Lung (tissue), 12 donors: ENCODE measurements around the gene GNB5. TPM values are rescaled to one million over a fixed set of nuclear protein-coding genes. Genes with fewer than 3 reads are reported as not detected.
A peak's percentile ranks its signal among the peaks of the same experiment; 100 is the strongest.

ENCODE experiments used
- ATAC-seq: fragments of 200-7000 bp; cut with Tn5 transposase; one replicate; pipeline ENCODE4 v1.9.1; 2020; ENCODE audit warnings: moderate number of reproducible peaks; ENCODE audit not compliant: insufficient read depth, low FRiP score
- DNase-seq, 3 donors: peaks; one replicate each; pipeline ENCODE4 v3.0.0-alpha.2; 2013 to 2017
- H3K27ac ChIP-seq, 2 donors: one replicate each; pipeline ENCODE4 v1.5.1; 2013; ENCODE audit warnings: mild to moderate bottlenecking in 2 of 2, moderate library complexity in 2 of 2, control low read depth in 1 of 2, inconsistent platforms in 1 of 2, low read depth in 1 of 2, low read length in 1 of 2
- H3K27me3 ChIP-seq, 3 donors: one replicate each; pipeline ENCODE4 v1.5.1; 2013; ENCODE audit warnings: low read length in 2 of 3; ENCODE audit not compliant: control insufficient read depth in 3 of 3, insufficient read depth in 3 of 3
- H3K36me3 ChIP-seq, 4 donors: one replicate each; pipeline ENCODE4 v1.5.1; 2013; ENCODE audit warnings: low read length in 4 of 4, mild to moderate bottlenecking in 1 of 4, moderate library complexity in 1 of 4; ENCODE audit not compliant: control insufficient read depth in 4 of 4, insufficient read depth in 4 of 4
- H3K4me1 ChIP-seq, 5 donors: one replicate each; pipeline ENCODE4 v1.5.1; 2013; ENCODE audit warnings: low read length in 5 of 5, mild to moderate bottlenecking in 2 of 5, moderate library complexity in 1 of 5; ENCODE audit not compliant: control insufficient read depth in 5 of 5, insufficient read depth in 5 of 5
- H3K4me3 ChIP-seq: one replicate; pipeline ENCODE4 v1.5.1; 2013; ENCODE audit warnings: mild to moderate bottlenecking, control low read depth, moderate library complexity
- H3K9ac ChIP-seq, 2 donors: one replicate each; pipeline ENCODE4 v1.5.1; 2013; ENCODE audit warnings: low read length in 2 of 2, control low read depth in 1 of 2; ENCODE audit not compliant: insufficient read depth in 1 of 2
- H3K9me3 ChIP-seq, 4 donors: one replicate each; pipeline ENCODE4 v1.5.1; 2013; ENCODE audit warnings: low read length in 3 of 4, mild to moderate bottlenecking in 1 of 4, moderate library complexity in 1 of 4; ENCODE audit not compliant: control insufficient read depth in 4 of 4, insufficient read depth in 3 of 4
- WGBS, 2 donors: extraction: QIAGEN DNeasy Blood & Tissue Kit; methylation state at CpG; one replicate each; pipeline ENCODE4 v1.1.7; 2013; 5-methylcytosine and 5-hydroxymethylcytosine counted together
- polyA plus RNA-seq, 2 donors: library from polyadenylated mRNA; stranded (reverse); fragments of 200-250 nt; gene quantifications; one replicate each; pipeline ENCODE4 v1.2.1, GENCODE V29; 2013
- total RNA-seq, 2 donors: library from RNA; depleted of rRNA in 1 of 2; stranded (reverse); fragments of >200 nt in 1 of 2; gene quantifications; one replicate each; pipeline ENCODE4 v1.2.1, GENCODE V29; 2014 to 2021
- TF ChIP-seq, protein P1 (sequence below): IDR thresholded peaks from 2 replicates; pipeline ENCODE4 v1.5.1; 2012; ENCODE audit warnings: mild to moderate bottlenecking; ENCODE audit errors: control extremely low read depth, extremely low read depth
- donor health status: control.
- donor health status: control.
- donor health status: Bipolar disorder and iron deficiency.
- donor health status: healthy.
- donor health status: DM: yes; HTN: yes; CAD: no.

Gene GNB5
- total and polyA plus RNA-seq, 4 donors, result 8.0 to 21.5 (median 11.2) TPM

DNA sequence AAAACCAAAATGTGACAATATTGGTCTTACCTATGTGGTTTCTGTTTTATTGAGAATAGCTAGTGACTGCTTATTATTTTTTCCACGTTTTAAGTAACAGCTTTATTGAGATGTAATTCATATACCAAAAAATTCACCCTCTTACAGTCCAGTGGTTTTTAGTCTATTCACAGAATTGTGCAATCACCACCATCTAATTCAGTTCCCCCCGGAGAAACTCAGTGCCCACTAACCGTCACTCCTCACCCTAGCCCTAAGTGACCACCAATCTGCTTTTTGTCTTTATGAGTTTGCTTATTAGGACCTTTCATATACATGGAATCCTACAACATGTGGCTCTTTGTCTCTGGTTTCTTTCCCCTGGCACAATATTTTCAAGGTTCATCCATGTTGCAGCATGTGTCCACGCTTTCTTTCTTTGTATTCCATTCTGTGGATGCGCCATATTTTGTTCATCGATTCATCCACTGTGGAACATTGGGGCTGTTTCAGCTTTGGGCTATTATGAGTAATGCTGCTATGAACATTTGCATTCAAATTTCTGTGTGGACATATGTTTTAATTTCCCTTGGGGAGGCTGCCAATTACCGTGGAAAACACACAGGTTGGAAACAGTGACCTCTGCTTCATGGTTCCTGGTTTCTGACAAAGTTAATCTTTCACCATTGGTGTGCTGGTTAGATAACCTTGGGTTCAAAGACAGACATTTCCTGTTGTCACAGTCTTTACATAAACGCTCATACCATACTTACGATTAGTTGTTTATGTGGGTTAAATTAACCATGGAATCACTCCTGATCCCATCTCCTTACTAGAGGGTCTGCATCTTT, 75.4 kb downstream of the GNB5 start:
- ATAC-seq, result no peak
- 45 to 60% methylated on average over 9 of the region's 9 CpGs for WGBS, 2 donors

DNA sequence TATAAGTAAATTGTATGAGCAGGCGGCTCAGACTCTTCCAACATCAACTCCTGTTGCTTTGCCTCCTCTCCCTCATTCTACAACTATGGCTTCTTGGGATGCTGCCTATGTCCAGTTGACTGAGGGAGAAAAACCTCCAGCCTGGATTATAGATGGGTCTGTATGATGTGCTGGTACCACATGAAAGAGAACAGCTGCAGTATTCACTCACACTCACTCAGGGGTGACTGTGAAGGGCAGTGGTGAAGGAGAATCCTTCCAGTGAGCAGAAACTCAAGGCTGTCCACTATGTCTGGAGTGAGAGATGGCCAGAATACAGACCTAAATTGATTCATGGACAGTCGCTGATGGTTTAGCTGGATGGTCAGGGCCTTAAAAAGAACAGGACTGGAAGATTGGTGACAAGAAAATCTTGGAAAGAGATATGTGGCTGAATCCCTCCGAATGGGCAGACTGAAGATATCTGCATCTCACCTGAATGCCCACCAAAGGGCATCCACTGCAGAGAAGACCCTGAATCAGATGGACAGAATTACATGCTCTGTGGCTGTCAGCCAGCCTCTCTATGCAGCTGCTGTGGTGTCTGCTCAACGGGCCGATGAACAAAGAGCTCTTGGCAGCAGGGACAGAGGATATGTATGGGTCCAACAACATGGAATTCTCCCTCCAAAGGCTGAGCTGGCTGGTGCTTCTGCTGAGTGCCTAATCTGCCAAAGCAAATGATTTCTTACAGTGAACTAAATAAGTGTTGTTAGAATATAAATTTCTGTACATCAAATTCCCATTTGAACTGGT, 76.7 kb downstream of the GNB5 start:
- 72 to 88% methylated on average over 5 of the region's 5 CpGs for WGBS, 2 donors
- peak; percentile 46 to 79 (median 66) for DNase-seq
- TF ChIP-seq, protein P1, sequence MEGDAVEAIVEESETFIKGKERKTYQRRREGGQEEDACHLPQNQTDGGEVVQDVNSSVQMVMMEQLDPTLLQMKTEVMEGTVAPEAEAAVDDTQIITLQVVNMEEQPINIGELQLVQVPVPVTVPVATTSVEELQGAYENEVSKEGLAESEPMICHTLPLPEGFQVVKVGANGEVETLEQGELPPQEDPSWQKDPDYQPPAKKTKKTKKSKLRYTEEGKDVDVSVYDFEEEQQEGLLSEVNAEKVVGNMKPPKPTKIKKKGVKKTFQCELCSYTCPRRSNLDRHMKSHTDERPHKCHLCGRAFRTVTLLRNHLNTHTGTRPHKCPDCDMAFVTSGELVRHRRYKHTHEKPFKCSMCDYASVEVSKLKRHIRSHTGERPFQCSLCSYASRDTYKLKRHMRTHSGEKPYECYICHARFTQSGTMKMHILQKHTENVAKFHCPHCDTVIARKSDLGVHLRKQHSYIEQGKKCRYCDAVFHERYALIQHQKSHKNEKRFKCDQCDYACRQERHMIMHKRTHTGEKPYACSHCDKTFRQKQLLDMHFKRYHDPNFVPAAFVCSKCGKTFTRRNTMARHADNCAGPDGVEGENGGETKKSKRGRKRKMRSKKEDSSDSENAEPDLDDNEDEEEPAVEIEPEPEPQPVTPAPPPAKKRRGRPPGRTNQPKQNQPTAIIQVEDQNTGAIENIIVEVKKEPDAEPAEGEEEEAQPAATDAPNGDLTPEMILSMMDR, result no peak

More for the DNA sequence above, 75.4 kb downstream of the GNB5 start:
- TF ChIP-seq, protein P1, result no peak
- Histone ChIP-seq H3K9me3 (peaks cover 0 to 3% (median 0%) of the 10 kb centered on the region in 4 donors), H3K27me3 (peaks cover 0 to 19% (median 8%) of the 10 kb centered on the region in 3 donors), H3K9ac (no peak overlapping the region), H3K36me3 (no peaks in the 10 kb centered on the region), H3K4me1 (peaks cover 0 to 17% (median 4%) of the 10 kb centered on the region in 5 donors), H3K27ac (no peak overlapping the region), H3K4me3 (no peak overlapping the region)
- no peak for DNase-seq

DNA sequence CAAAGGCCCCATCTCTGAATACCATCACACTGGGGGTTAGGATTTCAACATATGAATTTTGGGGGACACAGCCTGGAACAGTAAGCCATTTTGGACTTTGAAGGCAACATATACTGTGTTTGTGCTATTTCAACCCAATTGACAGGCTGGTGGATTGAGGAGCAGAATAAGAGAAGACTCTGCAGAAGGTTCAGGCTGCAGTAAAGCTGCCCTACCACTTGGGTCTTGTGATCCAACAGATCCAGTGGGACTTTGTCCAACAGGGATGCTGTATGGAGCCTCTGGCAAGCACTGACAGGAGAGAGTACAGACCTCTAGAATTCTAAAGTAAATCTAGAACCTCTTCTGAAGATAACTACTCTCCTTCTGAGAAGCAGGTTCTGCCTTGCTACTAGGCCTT, 77.5 kb downstream of the GNB5 start:
- no peak overlapping the region for H3K4me3 ChIP-seq
- DNase-seq (no peak), ATAC-seq (no peak)
- H3K9me3 ChIP-seq, result peaks cover 0 to 3% (median 0%) of the 10 kb centered on the region in 4 donors
- H3K4me1 ChIP-seq, result peaks cover 0 to 17% (median 4%) of the 10 kb centered on the region in 5 donors
- H3K27ac ChIP-seq, result no peak overlapping the region
- H3K9ac ChIP-seq, result no peak overlapping the region
- H3K27me3 ChIP-seq, result peaks cover 0 to 25% (median 18%) of the 10 kb centered on the region in 3 donors
- H3K36me3 ChIP-seq, result no peaks in the 10 kb centered on the region
- TF ChIP-seq, protein P1, result no peak

More for the DNA sequence above, 76.7 kb downstream of the GNB5 start:
- peaks cover 0 to 3% (median 0%) of the 10 kb centered on the region in 4 donors for H3K9me3 ChIP-seq
- no peak overlapping the region for H3K4me3 ChIP-seq
- no peak overlapping the region for H3K9ac ChIP-seq
- no peak for ATAC-seq
- peaks cover 0 to 21% (median 18%) of the 10 kb centered on the region in 3 donors for H3K27me3 ChIP-seq
- peaks cover 0 to 17% (median 4%) of the 10 kb centered on the region in 5 donors for H3K4me1 ChIP-seq
- H3K27ac ChIP-seq, result no peak overlapping the region
- H3K36me3 ChIP-seq, result no peaks in the 10 kb centered on the region
